Measurements from ENCODE around the gene AIFM3. TPM values are rescaled to one million over a fixed set of nuclear protein-coding genes. Genes with fewer than 3 reads are reported as not detected.

The AIFM3 gene
- total RNA-seq, 1 donor from 2014 or later: 12.3 TPM

GRCh38 chr22:20987375-20987774, 20.3 kb downstream of the AIFM3 start:
- intact Hi-C loops (cut with DNase I): no loop called here
- no peak for TF ChIP-seq CTCF (IDR thresholded peaks at IDR 0.05)
- Histone ChIP-seq H3K4me1 (peaks cover 9% of the 10 kb centered on the region), H3K36me3 (peaks cover 64% of the 10 kb centered on the region), H3K27me3 (ENCODE audit: low read depth) (no peaks in the 10 kb centered on the region), H3K9me3 (no peaks in the 10 kb centered on the region), H3K27ac (no peak overlapping the region), H3K4me3 (no peak overlapping the region)
- no peak for DNase-seq
- ATAC-seq: no peak

- no peak for TF ChIP-seq CTCF (IDR thresholded peaks at IDR 0.05)
- no peak overlapping the region for H3K4me3 ChIP-seq
- intact Hi-C loops (cut with DNase I): no loop called here
- H3K36me3 ChIP-seq: peaks cover 78% of the 10 kb centered on the region
- H3K9me3 ChIP-seq: no peaks in the 10 kb centered on the region
- H3K27ac ChIP-seq: no peak overlapping the region
- no peaks in the 10 kb centered on the region for H3K27me3 ChIP-seq (ENCODE audit: low read depth)
- H3K4me1 ChIP-seq: no peaks in the 10 kb centered on the region
- ATAC-seq: no peak
- DNase-seq: no peak
These were observed 21.7 kb downstream of the AIFM3 start for GRCh38 chr22:20988573-20989322.

GRCh38 chr22:20989323-20990138, 22.5 kb downstream of the AIFM3 start:
- Histone ChIP-seq H3K9me3 (no peaks in the 10 kb centered on the region), H3K36me3 (peaks cover 83% of the 10 kb centered on the region), H3K27ac (no peak overlapping the region), H3K4me1 (no peaks in the 10 kb centered on the region), H3K27me3 (ENCODE audit: low read depth) (no peaks in the 10 kb centered on the region), H3K4me3 (no peak overlapping the region)
- DNase-seq (no peak), ATAC-seq (no peak)
- TF ChIP-seq CTCF (IDR thresholded peaks at IDR 0.05): no peak
- intact Hi-C loops (cut with DNase I): no loop called here

- Histone ChIP-seq H3K9me3 (no peaks in the 10 kb centered on the region), H3K4me3 (no peak overlapping the region), H3K4me1 (no peaks in the 10 kb centered on the region), H3K36me3 (peaks cover 90% of the 10 kb centered on the region), H3K27ac (no peak overlapping the region), H3K27me3 (ENCODE audit: low read depth) (no peaks in the 10 kb centered on the region)
- DNase-seq (no peak), ATAC-seq (no peak)
- no peak for TF ChIP-seq CTCF (IDR thresholded peaks at IDR 0.05)
- intact Hi-C loops (cut with DNase I): no loop called here
These were observed 23.4 kb downstream of the AIFM3 start for GRCh38 chr22:20990184-20991180.

Measured in lower lobe of right lung (tissue), 2 donors.